ENCODE data around the gene ZZZ3.
"Not testable (repeated sequence)": the region's sequence is repeated elsewhere in the genome, so short reads cannot be mapped to it uniquely, and the experiment has no call there.

ZZZ3 gene

DNA sequence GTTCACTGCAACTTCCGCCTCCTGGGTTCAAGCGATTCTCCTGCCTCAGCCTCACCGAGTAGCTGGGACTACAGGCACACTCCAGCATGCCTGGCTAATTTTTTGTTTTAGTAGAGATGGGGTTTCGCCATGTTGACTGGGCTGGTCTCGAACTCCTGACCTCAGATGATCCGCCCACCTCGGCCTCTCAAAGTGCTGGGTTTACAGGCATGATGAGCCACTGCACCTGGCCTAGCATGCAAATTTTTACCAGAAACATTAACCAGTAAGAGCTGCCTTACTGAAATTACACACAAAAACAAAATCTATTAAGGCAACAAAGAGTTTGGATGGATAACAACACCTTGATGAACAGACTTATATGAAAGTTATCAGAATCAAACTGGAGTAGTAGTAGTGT is 12.1 kb downstream of the ZZZ3 start:
- DNase-seq (ENCODE audit: low spot score), result no peak

DNA sequence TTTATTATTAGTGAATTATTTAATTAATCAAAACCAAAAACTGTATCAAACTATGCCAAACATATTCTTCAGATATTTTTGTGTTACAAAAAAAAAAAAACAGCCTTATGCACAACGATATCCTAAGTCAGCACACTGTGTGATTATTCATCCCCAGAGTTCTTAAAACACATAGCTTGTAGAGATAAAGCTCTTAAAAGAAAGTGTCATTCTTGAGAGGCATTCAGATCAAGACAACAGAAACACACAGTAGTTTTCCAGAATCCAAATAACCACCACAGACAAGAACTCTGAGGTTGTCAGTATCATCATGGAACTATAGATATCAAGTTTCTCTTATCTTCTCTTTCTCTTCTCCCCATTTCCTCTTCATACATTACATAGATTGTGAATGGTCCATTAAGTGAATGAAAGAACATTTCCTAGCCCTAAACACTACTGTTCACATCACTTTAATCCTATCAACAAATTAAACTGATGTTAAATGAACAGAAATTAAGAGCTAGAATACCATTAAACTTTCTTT is 13.5 kb downstream of the ZZZ3 start:
- no peak for DNase-seq (ENCODE audit: low spot score)

- peak; percentile 13 for DNase-seq (ENCODE audit: low spot score)
These were observed 17.4 kb downstream of the ZZZ3 start for GRCh38 chr1:77664939-77665516.

DNA sequence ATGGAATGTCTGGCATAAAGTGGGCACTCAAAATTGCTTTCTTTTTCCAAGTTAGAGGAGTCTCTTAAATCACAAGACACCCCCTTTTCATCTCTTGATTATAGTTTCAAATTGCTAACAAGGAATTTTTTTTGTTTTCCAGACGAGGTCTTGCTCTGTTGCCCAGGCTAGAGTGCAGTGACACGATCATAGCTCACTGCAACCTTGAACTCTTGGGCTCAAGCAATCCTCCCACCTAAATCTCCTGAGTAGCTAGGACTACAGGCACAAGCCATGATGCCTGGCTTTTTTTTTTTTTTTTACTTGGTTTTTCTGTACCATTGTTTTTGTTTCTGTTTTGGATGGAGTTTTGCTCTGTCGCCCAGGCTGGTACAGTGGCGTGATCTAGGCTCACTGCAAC is 20.8 kb downstream of the ZZZ3 start:
- DNase-seq (ENCODE audit: low spot score), result no peak

GRCh38 chr1:77659879-77660593 is 22.4 kb downstream of the ZZZ3 start:
- no peak for DNase-seq (ENCODE audit: low spot score)

- no peak for DNase-seq (ENCODE audit: low spot score)
These were observed 24.2 kb downstream of the ZZZ3 start for GRCh38 chr1:77658271-77658670.

DNA sequence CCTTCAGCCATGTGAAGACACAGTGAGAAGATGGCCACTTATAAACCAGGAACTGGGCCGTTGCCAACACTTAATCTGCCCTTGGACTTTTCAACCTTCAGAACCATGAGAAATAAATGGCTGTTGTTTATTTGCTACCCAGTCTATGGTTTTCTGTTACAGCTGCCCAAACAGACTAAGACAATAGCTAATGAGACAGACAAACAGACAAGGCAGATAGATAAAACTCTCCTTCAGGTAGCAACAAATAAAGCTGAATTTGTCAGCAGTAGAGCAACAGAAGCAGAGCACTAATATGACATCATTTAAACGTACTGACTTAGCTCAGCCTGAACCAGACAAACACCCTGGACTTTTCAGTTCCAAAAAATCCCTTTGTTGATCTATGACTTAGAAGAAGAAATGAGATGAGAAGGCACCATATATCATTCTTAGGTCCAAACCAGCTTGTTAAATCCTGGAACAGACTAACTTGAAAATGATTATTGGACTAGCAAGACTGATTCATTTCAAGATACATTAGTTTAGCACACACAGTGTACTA is 27.0 kb downstream of the ZZZ3 start:
- DNase-seq (ENCODE audit: low spot score), result no peak

- DNase-seq (ENCODE audit: low spot score), result no peak
These were observed 29.4 kb downstream of the ZZZ3 start for GRCh38 chr1:77652970-77653516.

GRCh38 chr1:77652268-77652667 is 30.2 kb downstream of the ZZZ3 start:
- DNase-seq (ENCODE audit: low spot score), result no peak

DNA sequence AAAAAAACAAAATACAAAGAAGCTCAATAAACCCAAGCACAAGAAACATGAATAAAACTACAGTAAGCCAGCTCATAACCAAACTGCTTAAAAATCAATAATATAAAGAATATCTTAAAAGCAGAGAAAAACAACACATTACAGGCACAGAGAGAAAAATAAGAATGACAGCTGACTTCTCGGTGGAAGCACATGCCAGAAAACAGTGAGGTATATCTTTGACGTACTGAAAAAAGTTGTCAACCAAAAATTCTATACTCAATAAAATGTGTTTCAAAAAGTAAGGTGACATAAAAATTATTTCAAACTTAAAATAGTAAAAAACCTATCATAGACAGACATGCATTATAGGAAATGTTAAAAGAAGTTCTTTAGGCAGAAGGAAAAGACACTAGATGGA is 33.3 kb downstream of the ZZZ3 start:
- DNase-seq (ENCODE audit: low spot score), result no peak

- DNase-seq (ENCODE audit: low spot score), result not testable (repeated sequence)
These were observed 36.2 kb downstream of the ZZZ3 start for GRCh38 chr1:77646224-77646623.

GRCh38 chr1:77643456-77643855 is 39.0 kb downstream of the ZZZ3 start:
- no peak for DNase-seq (ENCODE audit: low spot score)

DNA sequence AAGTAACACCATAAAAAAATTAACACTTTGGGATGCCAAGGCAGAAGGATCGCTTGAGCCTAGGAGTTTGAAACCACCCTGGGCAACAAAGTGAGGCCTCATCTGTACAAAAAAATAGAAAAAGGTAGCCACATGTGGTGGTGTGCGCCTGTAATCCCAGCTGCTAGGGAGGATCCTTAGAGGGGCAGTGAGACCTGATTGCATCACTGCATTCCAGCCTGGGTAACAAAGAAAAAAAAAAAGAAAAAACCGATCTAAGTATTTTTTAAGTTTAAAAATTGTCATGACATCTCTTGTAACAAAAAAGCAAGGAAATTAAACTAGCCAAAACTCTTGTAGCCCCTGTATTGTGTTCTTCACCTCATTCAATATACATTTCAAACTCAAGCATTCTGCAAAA is 39.5 kb downstream of the ZZZ3 start:
- DNase-seq (ENCODE audit: low spot score), result no peak

DNA sequence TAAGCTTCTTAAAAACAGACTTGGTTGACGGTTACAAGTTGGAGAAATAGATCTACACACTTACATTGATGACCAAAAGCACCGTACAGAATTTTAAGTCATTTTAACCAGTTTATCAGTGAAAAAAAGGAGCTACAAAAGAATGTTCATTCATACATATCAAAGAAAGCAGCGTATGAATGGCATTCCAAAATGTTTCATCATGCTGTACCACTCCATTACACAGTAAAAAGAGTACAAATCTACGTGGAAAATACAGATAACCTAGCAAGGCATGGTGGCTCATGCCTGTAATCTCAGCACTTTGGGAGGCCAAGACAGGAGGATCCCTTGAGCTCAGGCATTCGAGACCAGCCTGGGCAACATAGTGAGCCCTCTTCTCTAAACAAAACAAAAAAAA is 40.3 kb downstream of the ZZZ3 start:
- DNase-seq (ENCODE audit: low spot score), result no peak

- no peak for DNase-seq (ENCODE audit: low spot score)
These were observed 42.8 kb downstream of the ZZZ3 start for GRCh38 chr1:77639557-77640069.

- peak; percentile 34 for DNase-seq (ENCODE audit: low spot score)
These were observed 43.4 kb downstream of the ZZZ3 start for GRCh38 chr1:77639056-77639455.

- no peak for DNase-seq (ENCODE audit: low spot score)
These were observed 45.6 kb downstream of the ZZZ3 start for GRCh38 chr1:77636864-77637263.
